HG03095 (cell line): ENCODE data around the gene PIK3C2A.
A peak's percentile ranks its signal among the peaks of the same experiment; 100 is the strongest.
"Not testable (repeated sequence)": the region's sequence is repeated elsewhere in the genome, so short reads cannot be mapped to it uniquely, and the experiment has no call there.

Source experiments
- ATAC-seq: cut with Tn5 transposase; IDR thresholded peaks from one replicate; pipeline ENCODE4 v1.9.1; 2021; ENCODE audit warnings: moderate library complexity; ENCODE audit not compliant: unreplicated experiment

Gene PIK3C2A

GRCh38 chr11:17207317-17208256 lies at the start of gene PIK3C2A:
Gene PIK3C2A (minus strand): TSS chr11:17207986. CDS start chr11:17169741, 38,245 bp downstream.
- peak; percentile 97 for ATAC-seq

GRCh38 chr11:17257196-17257595 lies 49.4 kb upstream of the PIK3C2A start:
- ATAC-seq, result no peak

GRCh38 chr11:17256512-17256911 lies 48.7 kb upstream of the PIK3C2A start:
- no peak for ATAC-seq

GRCh38 chr11:17252704-17253103 lies 44.9 kb upstream of the PIK3C2A start:
- ATAC-seq, result no peak

- ATAC-seq, result no peak
Observed at GRCh38 chr11:17250561-17251350, 43.0 kb upstream of the PIK3C2A start.

- peak; percentile 55 for ATAC-seq
Observed at GRCh38 chr11:17244046-17244445, 36.3 kb upstream of the PIK3C2A start.

GRCh38 chr11:17242954-17243353 lies 35.2 kb upstream of the PIK3C2A start:
- ATAC-seq, result not testable (repeated sequence)

- no peak for ATAC-seq
Observed at GRCh38 chr11:17240780-17241179, 33.0 kb upstream of the PIK3C2A start.

- not testable (repeated sequence) for ATAC-seq
Observed at GRCh38 chr11:17239927-17240326, 32.1 kb upstream of the PIK3C2A start.

- ATAC-seq, result no peak
Observed at GRCh38 chr11:17238377-17238776, 30.6 kb upstream of the PIK3C2A start.

- no peak for ATAC-seq
Observed at GRCh38 chr11:17233101-17233500, 25.3 kb upstream of the PIK3C2A start.

- ATAC-seq, result peak; percentile 80
Observed at GRCh38 chr11:17230867-17231851, 23.4 kb upstream of the PIK3C2A start.

- ATAC-seq, result no peak
Observed at GRCh38 chr11:17229481-17230152, 21.8 kb upstream of the PIK3C2A start.

- ATAC-seq, result not testable (repeated sequence)
Observed at GRCh38 chr11:17228186-17228925, 20.6 kb upstream of the PIK3C2A start.

- ATAC-seq, result no peak
Observed at GRCh38 chr11:17224727-17225126, 16.9 kb upstream of the PIK3C2A start.

- ATAC-seq, result no peak
Observed at GRCh38 chr11:17221968-17222367, 14.2 kb upstream of the PIK3C2A start.

GRCh38 chr11:17219016-17219415 lies 11.2 kb upstream of the PIK3C2A start:
- no peak for ATAC-seq

GRCh38 chr11:17218403-17218802 lies 10.6 kb upstream of the PIK3C2A start:
- no peak for ATAC-seq

- no peak for ATAC-seq
Observed at GRCh38 chr11:17217401-17217800, 9.6 kb upstream of the PIK3C2A start.
